SK-MEL-5 (cell line): Measurements from ENCODE around the gene DAAM1. TPM values are rescaled to one million over a fixed set of nuclear protein-coding genes. Genes with fewer than 3 reads are reported as not detected.
A peak's percentile ranks its signal among the peaks of the same experiment; 100 is the strongest.

Source experiments
- DNase-seq: peaks from one replicate; pipeline ENCODE4 v3.0.0-alpha.2; 2016; ENCODE audit warnings: low read depth, low spot score
- in situ Hi-C: cut with HindIII; loops from 2 replicates; pipeline ENCODE4 v1.10.0; 2016; ENCODE audit warnings: low sequenced_read_pairs, high pct_unique_total_duplicates, low pct_unique_long_range_greater_than_20kb
- total RNA-seq: library from RNA; depleted of rRNA; stranded (reverse); fragments of >200 nt; shearing (Covaris generic); gene quantifications from 2 replicates; pipeline ENCODE4 v1.2.3, GENCODE V29; 2014

The DAAM1 gene
- total RNA-seq, 1 experiment from 2014 or later = 23.5 TPM

- DNase-seq = no peak
- in situ Hi-C loops = no loop called here
Observed at GRCh38 chr14:59208224-59208814, 19.9 kb downstream of the DAAM1 start.

GRCh38 chr14:59208954-59209353, 20.5 kb downstream of the DAAM1 start:
- in situ Hi-C loops = no loop called here
- DNase-seq = no peak

DNA sequence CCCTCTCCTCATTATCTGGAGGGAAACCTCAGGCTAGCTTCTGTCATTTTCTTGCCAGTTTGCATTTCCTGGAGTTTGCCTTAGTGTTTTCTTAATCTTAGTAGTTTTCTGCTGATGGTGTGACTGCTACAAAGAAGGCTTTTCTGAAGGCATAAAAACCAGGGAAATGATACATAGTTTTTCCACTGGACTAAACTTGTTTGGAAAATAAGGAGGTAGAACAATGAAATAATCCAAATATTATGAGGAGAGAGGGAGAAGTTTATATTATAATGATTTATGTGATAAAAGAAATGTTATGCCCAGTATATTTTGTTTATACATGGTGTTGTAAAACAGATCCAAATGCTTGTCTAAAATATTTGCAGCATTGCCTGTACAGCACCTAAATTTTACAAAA, 22.2 kb downstream of the DAAM1 start:
- no peak for DNase-seq
- in situ Hi-C loops = no loop called here

DNA sequence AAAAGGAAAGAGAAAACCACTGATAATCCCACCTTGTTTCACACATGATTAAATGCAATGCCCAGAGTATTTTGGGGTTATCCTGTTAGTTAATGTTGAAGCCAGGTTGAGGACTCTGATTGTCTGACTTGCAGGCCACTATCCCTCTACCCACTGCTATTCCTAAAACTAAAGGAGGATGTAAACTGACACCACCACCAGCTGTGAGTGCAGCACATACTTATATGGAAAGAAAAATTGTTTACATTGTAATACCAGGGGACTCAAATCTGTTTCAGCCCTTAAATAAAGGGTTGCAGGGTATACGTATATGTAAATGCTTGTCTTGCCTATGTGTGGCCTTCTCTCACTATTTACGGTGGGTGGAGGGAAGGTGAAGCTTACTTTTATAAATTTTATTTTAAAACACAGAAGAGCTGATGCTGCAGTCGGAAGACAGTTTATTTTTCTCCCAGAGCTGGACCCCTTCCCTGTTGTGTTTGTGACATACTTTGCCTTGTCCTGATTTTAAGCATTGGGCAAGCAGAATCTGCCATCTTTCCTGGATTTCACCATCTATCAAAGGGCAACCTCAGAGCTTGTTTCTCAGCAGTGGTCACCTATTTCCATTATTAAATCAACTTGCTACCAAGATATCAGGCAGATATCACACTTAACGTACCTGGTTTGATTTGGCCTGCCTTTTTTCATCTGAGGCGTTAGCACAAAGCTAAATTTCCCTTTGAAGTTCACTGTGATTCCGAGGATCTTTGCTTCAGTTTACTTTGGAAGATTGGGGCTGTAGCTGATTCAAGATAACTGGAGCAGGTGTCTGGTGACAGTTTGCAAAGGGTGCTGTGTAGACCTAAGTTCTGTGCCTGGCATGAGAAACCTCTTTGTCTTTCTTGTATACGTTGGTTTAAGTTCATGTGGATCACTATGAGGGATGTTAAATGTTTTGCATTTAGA, 25.2 kb downstream of the DAAM1 start:
- in situ Hi-C loops = no loop called here

DNA sequence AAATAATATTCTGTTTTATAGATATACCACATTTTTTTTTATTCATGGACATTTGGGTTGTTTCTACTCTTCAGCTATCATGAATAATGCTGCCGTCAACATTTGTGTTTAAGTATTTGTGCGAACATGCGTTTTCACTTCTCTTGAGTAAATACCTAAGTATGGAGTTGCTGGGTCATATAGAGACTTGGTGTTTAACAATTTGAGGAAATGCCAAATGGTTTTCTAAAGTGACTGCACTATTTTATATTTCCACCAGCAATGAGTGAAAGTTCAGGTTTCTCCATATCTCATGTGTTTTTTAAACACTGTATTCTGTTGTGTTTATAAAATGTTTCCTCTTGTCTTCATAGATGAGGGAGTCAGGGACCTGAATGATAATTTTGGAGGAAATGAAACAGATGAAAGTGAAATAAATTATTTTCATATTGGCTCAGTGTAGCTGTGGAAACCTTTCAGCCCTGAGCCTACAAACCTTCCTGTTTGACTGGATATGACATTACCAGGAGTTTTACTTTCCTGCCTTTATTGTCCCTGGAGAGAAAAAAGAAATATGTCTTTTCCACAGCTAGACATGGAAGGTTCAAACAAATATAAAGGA, 26.3 kb downstream of the DAAM1 start:
- DNase-seq = no peak
- in situ Hi-C loops = no loop called here

More for the DNA sequence above, 25.2 kb downstream of the DAAM1 start:
- DNase-seq = no peak

DNA sequence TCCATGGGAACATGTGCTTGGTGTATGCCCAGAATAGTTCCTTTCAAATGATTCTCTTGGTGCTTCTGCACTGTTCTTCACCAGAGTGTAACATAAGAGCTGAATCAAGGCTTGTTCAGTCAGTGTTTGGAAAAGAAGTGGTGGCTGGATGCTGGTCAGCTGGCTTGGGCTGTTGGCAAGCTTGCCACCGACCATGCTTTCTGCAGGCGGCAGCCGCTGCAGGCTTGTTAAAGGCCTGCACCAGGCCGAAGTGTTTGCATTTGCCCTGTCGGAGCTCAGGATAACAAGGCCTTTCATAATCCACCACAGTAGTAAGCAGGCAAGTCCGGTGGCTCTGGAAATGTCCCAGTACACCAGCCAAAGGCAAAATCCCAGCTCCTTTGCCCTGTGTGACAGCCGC, 26.9 kb downstream of the DAAM1 start:
- peak; percentile 70 for DNase-seq
- in situ Hi-C loops = no loop called here

- in situ Hi-C loops = no loop called here
- DNase-seq = no peak
Observed at GRCh38 chr14:59215757-59216156, 27.3 kb downstream of the DAAM1 start.

GRCh38 chr14:59217011-59217410, 28.5 kb downstream of the DAAM1 start:
- no peak for DNase-seq
- in situ Hi-C loops = no loop called here

DNA sequence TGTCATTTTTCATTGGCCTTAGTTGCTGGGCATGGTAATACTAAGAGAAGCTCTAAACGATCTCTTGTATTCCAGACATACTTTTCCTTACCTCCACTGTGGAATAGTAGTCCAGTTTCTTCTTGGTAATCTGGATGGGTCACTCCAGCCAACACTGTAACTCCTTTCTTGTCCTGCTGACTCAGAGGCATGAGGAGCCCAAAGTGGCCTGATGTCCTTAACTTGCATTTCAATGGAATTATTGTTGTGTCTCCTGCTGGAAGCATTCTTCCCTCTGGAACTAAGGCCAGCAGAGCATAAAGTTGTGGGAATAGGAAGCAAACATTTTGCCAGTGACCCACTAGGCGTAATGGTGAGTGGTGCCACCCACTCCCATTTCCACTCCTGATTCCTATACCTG, 33.1 kb downstream of the DAAM1 start:
- peak; percentile 96 for DNase-seq
- in situ Hi-C loops = no loop called here

- no peak for DNase-seq
- in situ Hi-C loops = no loop called here
Observed at GRCh38 chr14:59224341-59224740, 35.9 kb downstream of the DAAM1 start.

GRCh38 chr14:59225281-59225680, 36.8 kb downstream of the DAAM1 start:
- no peak for DNase-seq
- in situ Hi-C loops = no loop called here

DNA sequence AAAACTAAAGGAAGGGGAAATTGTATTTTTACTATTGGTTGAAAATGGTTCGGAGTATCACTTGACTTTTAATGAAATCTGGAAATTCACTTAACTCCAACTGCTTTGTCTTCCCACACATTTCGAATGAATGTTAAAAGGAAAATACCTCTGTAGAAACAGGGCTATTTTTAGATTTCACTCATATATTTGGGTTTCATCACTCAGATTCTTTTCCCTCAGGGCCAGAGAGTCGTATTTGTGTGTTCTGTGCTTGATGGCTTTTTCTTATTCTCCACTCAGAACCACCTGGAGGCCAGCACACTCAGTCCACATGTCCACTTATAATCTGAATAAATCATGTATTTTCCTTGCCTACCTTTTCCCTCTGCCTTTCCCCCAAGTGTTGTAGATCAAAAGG, 40.0 kb downstream of the DAAM1 start:
- in situ Hi-C loops = no loop called here
- DNase-seq = no peak

DNA sequence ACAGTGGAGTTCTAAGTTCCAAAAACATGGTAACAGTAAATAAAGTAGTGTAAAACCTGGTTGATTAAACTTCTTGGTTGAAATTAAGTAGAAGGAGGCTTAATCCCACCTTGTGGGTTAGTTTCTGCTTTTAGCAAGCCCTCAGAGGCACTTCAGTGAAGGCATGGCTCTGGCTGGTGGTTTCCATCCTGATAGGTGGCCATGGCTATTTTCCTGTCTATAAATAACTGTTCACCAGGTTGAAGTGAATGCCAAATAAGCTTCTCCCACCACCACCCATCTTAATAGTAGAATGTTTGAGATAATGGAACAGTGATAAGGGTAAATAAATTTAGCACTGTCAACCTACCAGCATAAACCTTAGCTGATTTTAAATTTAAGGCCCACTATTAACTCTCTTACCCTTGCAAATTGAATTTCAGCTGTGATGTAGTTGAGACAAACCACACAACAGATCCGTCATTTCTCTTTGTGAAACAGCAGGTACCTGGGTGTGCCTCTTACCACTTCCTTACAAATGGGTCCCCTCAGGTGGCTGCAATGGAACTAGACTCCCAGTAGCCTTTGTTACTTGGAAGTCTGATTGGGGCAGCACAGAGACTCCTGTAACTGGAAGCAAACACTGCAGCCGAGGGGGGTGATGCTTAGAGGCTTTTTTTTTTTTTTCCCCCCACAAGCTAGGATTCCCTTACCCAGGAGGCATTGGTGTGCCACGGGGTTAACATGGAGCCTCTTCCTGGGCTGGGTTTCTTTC, 41.4 kb downstream of the DAAM1 start:
- DNase-seq = no peak
- in situ Hi-C loops = no loop called here

DNA sequence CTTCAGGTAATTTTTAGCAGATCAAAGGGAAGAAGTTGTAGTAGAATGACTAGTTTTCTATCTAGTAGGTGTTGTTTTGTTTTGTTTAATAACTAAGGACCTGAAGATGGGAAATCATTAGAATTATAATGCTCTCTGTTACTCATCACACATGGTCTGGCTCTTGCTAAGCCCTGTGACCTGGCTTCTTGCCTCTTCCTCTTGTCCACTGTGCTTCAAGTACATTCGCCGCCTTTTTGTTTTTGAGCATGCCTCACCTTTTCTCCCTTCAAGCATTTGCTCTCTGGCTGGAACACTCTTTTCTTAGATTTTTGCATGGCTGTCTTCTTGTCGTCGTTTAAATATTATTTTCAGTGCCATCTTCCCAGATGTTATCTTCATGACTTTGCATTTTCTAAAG, 47.7 kb downstream of the DAAM1 start:
- DNase-seq = no peak
- in situ Hi-C loops = no loop called here

DNA sequence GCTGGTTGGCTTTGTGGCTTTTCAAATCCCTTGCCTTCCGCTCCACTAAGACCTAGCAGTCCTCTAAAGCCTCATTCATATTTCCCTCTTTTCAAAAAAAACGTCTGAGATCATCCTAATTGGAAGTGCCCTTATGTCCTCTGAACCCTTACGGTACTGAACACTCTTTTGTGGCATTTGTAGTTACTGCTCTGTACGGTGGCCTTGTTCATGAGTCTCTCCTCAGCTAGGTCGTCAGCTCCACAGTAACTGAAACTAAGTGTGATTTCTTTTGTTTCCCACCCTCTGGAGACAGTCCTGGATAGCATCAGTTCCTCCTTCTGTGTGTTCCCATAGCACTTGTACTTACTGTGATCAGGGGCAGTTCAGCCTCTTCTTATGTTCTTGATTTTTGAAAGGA, 49.7 kb downstream of the DAAM1 start:
- no peak for DNase-seq
- in situ Hi-C loops = no loop called here

- in situ Hi-C loops = no loop called here
- DNase-seq = no peak
Observed at GRCh38 chr14:59239022-59239421, 50.6 kb downstream of the DAAM1 start.

- no peak for DNase-seq
- in situ Hi-C loops = no loop called here
Observed at GRCh38 chr14:59240356-59240755, 51.9 kb downstream of the DAAM1 start.

DNA sequence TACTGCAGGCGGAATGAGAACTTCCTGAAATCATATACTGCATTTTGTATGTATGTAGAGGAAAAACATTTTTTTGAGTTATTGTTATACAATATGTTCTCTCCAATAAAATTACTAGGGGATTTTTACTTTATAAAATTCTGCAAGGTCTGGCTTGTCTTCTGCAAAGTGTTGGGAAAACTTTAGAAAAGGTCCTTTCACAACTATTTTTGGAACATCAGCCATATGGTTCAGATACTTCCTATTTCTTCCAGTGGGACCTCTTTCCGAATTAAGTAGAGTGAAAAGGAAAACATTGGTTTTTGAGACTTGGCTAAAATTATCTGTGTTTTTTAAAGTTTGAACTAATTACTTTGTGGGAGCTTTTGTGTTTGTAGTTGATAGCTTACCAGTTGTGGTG, 52.7 kb downstream of the DAAM1 start:
- in situ Hi-C loops = no loop called here
- no peak for DNase-seq
